A673 (cell line): ENCODE results near the gene CFAP92. TPM values are rescaled to one million over a fixed set of nuclear protein-coding genes. Genes with fewer than 3 reads are reported as not detected.

Experiments
- BruUV-seq: library from RNA; stranded (reverse); fragments of 400-500 nt; replicated peaks from 2 replicates; lab custom pipeline; 2021; lab: Mats Ljungman, UMichigan
- CTCF ChIA-PET: fragments of 300-600 bp; sonication (Branson Sonifier 250); formaldehyde crosslinking; loops from one replicate; lab custom pipeline; 2022; ENCODE audit warnings: antibody characterized with exemption; lab: Charles Lee
- POLR2A ChIA-PET: fragments of 300-600 bp; sonication (Branson Sonifier 250); formaldehyde crosslinking; loops from one replicate; lab custom pipeline; 2022; ENCODE audit warnings: antibody characterized with exemption; ENCODE audit not compliant: low non-redundant PET; lab: Charles Lee
- DNase-seq: peaks from one replicate; pipeline ENCODE4 v3.0.0-alpha.2; 2015; ENCODE audit warnings: low spot score
- H3K27ac ChIP-seq: fragments of 200-600 bp; sonication (generic); 2 replicates; pipeline ENCODE4 v1.5.1; 2016; ENCODE audit warnings: mixed run types, low read depth, mild to moderate bottlenecking, mixed read lengths, antibody characterized with exemption, low read length; ENCODE audit not compliant: poor library complexity, severe bottlenecking
- H3K27me3 ChIP-seq: fragments of 200-600 bp; sonication (generic); replicated peaks from 2 replicates; pipeline ENCODE4 v1.6.1; 2017; ENCODE audit warnings: mixed run types, low read depth, mild to moderate bottlenecking, mixed read lengths, antibody characterized with exemption, low read length; ENCODE audit not compliant: insufficient read depth, poor library complexity
- H3K36me3 ChIP-seq: fragments of 200-600 bp; sonication (generic); 2 replicates; pipeline ENCODE4 v1.6.1; 2016; ENCODE audit warnings: mixed run types, mild to moderate bottlenecking, mixed read lengths, antibody characterized with exemption, low read length; ENCODE audit not compliant: insufficient read depth, poor library complexity, severe bottlenecking
- H3K4me1 ChIP-seq: fragments of 200-600 bp; sonication (generic); 2 replicates; pipeline ENCODE4 v1.6.1; 2017; ENCODE audit warnings: mixed run types, mild to moderate bottlenecking, mixed read lengths, antibody characterized with exemption, low read length; ENCODE audit not compliant: insufficient read depth, poor library complexity, severe bottlenecking
- H3K4me3 ChIP-seq: fragments of 200-600 bp; sonication (generic); 2 replicates; pipeline ENCODE4 v1.5.1; 2016; ENCODE audit warnings: low read depth, mixed run types, mild to moderate bottlenecking, mixed read lengths, low read length; ENCODE audit not compliant: poor library complexity, severe bottlenecking
- H3K9me3 ChIP-seq: fragments of 200-600 bp; sonication (generic); 2 replicates; pipeline ENCODE4 v1.6.1; 2016; ENCODE audit warnings: mixed run types, low read depth, mild to moderate bottlenecking, mixed read lengths, antibody characterized with exemption, low read length; ENCODE audit not compliant: poor library complexity, severe bottlenecking
- EZH2 ChIP-seq: fragments of 200-600 bp; sonication (generic); IDR thresholded peaks from 2 replicates; pipeline ENCODE4 v1.6.1; 2017; ENCODE audit warnings: borderline replicate concordance, low read depth, mild to moderate bottlenecking, mixed read lengths, antibody characterized with exemption, low read length; ENCODE audit not compliant: poor library complexity, severe bottlenecking
- intact Hi-C: fragments of 100-400 bp; cut with micrococcal nuclease; formaldehyde crosslinking; loops from one replicate; pipeline ENCODE4 v1.10.0; 2022; ENCODE audit not compliant: unreplicated experiment
- total RNA-seq: library from RNA; stranded (reverse); gene quantifications from 2 replicates; pipeline ENCODE4 v1.2.3, GENCODE V29; 2021
- TF ChIP-seq, protein P1 (sequence below): fragments of 300-800, 200-600 bp; sonication (generic); conservative IDR thresholded peaks from 2 replicates; pipeline ENCODE4 v1.5.1; 2017; ENCODE audit warnings: low read depth, mild to moderate bottlenecking, antibody characterized with exemption, low read length, moderate library complexity, mixed read lengths

Gene CFAP92
- total RNA-seq, 1 experiment from 2014 or later = not detected

DNA sequence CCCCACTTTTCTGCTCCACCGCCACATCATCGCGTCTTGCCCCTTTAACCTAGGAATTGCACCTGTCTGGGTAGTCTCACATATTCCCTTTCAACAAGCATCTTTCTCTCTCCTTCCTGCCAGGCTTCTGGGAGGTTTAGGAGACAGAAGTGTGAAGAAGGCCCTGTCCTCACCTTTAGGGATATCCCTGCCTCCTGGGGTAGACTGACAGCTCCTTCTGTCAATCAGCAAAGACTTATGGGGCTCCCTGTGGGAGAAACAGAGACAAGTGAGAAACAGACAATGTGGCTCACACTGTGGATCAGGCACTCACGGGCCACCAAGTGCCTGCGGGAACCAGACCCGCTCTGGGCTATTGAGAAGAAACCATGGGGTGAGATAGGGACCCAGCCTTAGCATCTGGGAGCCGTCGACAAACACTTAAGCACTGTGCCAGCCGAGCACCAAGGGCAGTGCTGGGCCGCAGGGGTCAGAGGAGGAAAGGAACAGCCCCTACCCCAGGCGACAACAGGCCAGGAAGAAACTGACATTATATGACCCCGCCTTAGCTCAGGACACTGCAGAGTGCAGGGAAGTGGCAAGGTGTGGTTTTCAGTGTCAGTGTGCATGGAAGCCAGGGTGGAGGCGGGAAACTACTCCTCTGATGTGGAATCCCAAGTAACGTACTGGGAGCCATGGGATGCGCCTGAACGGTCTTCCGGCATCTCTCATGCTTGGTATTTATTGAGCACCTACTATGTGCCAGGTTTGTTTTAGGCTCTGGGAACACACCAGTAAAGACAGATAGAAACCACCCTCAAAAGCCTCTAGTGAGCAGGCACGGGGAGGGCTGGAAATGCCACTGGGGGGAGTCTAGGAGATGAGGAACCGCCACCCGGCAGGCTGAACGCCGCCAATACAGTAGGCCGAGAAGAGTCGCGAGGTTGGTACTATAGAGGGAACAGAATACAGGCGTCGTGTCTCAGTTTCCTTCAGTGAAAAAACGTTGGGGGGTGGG lies 9.0 kb upstream of the CFAP92 start:
- no peak overlapping the region for H3K4me3 ChIP-seq
- H3K27ac ChIP-seq = no peak overlapping the region
- H3K36me3 ChIP-seq = no peaks in the 10 kb centered on the region
- CTCF ChIA-PET = no interaction called here
- peaks cover 41% of the 10 kb centered on the region for H3K27me3 ChIP-seq
- TF ChIP-seq, protein P1, sequence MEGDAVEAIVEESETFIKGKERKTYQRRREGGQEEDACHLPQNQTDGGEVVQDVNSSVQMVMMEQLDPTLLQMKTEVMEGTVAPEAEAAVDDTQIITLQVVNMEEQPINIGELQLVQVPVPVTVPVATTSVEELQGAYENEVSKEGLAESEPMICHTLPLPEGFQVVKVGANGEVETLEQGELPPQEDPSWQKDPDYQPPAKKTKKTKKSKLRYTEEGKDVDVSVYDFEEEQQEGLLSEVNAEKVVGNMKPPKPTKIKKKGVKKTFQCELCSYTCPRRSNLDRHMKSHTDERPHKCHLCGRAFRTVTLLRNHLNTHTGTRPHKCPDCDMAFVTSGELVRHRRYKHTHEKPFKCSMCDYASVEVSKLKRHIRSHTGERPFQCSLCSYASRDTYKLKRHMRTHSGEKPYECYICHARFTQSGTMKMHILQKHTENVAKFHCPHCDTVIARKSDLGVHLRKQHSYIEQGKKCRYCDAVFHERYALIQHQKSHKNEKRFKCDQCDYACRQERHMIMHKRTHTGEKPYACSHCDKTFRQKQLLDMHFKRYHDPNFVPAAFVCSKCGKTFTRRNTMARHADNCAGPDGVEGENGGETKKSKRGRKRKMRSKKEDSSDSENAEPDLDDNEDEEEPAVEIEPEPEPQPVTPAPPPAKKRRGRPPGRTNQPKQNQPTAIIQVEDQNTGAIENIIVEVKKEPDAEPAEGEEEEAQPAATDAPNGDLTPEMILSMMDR = no peak
- no peak for TF ChIP-seq EZH2
- DNase-seq = no peak
- POLR2A ChIA-PET = no interaction called here
- intact Hi-C loops = no loop called here
- H3K9me3 ChIP-seq = no peaks in the 10 kb centered on the region
- peaks cover 23% of the 10 kb centered on the region for H3K4me1 ChIP-seq
- BruUV-seq = no TSS peak

GRCh38 chr3:129001806-129002572 lies 8.1 kb upstream of the CFAP92 start:
- no peaks in the 10 kb centered on the region for H3K9me3 ChIP-seq
- peak; percentile 48 for DNase-seq
- ChIA-PET CTCF (no interaction called here), POLR2A (no interaction called here)
- peak overlapping the region; percentile 39 for H3K4me3 ChIP-seq
- TF ChIP-seq EZH2 = peak; percentile 82
- TF ChIP-seq, protein P1 = no peak
- no TSS peak for BruUV-seq
- no peaks in the 10 kb centered on the region for H3K36me3 ChIP-seq
- H3K27ac ChIP-seq = no peak overlapping the region
- H3K4me1 ChIP-seq = peaks cover 23% of the 10 kb centered on the region
- H3K27me3 ChIP-seq = peaks cover 41% of the 10 kb centered on the region
- intact Hi-C loops = no loop called here

GRCh38 chr3:129001101-129001805 lies 7.4 kb upstream of the CFAP92 start, which contains the start of gene EFCC1:
Gene EFCC1, plus strand, starts transcription at chr3:129001304. Its CDS starts 325 bp downstream, at chr3:129001629.
- intact Hi-C loops = no loop called here
- H3K4me1 ChIP-seq = peaks cover 23% of the 10 kb centered on the region
- no peak for DNase-seq

More at GRCh38 chr3:129001101-129001805, 7.4 kb upstream of the CFAP92 start, which contains the start of gene EFCC1:
- ChIA-PET POLR2A (no interaction called here), CTCF (no interaction called here)
- peaks cover 41% of the 10 kb centered on the region for H3K27me3 ChIP-seq
- no peak within 1 kb of the TSS for H3K27ac ChIP-seq
- BruUV-seq = no TSS peak
- no peak for TF ChIP-seq EZH2
- TF ChIP-seq, protein P1 = no peak
- peak within 1 kb of the TSS; percentile 39 for H3K4me3 ChIP-seq
- H3K9me3 ChIP-seq = no peaks in the 10 kb centered on the region
- no peaks in the 10 kb centered on the region for H3K36me3 ChIP-seq
